NCI-H2029 treated with DMSO at 0.1 percent for 48 hours (cell line): Measurements from ENCODE around the gene RILPL1.
"Not testable (repeated sequence)": the region's sequence is repeated elsewhere in the genome, so short reads cannot be mapped to it uniquely, and the experiment has no call there.

Experiments used
- DNase-seq: peaks from one replicate; lab custom pipeline; 2025; lab: John Stamatoyannopoulos, UW

RILPL1 gene

GRCh38 chr12:123494124-123494851, 39.2 kb downstream of the RILPL1 start:
- DNase-seq: no peak

GRCh38 chr12:123492339-123493039, 41.0 kb downstream of the RILPL1 start:
- DNase-seq: not testable (repeated sequence)

GRCh38 chr12:123491481-123491880, 42.0 kb downstream of the RILPL1 start:
- DNase-seq: no peak

- DNase-seq: no peak
Observed at GRCh38 chr12:123491056-123491455, 42.5 kb downstream of the RILPL1 start.

GRCh38 chr12:123490089-123490488, 43.4 kb downstream of the RILPL1 start:
- DNase-seq: no peak

- no peak for DNase-seq
Observed at GRCh38 chr12:123489580-123489979, 43.9 kb downstream of the RILPL1 start.

DNA sequence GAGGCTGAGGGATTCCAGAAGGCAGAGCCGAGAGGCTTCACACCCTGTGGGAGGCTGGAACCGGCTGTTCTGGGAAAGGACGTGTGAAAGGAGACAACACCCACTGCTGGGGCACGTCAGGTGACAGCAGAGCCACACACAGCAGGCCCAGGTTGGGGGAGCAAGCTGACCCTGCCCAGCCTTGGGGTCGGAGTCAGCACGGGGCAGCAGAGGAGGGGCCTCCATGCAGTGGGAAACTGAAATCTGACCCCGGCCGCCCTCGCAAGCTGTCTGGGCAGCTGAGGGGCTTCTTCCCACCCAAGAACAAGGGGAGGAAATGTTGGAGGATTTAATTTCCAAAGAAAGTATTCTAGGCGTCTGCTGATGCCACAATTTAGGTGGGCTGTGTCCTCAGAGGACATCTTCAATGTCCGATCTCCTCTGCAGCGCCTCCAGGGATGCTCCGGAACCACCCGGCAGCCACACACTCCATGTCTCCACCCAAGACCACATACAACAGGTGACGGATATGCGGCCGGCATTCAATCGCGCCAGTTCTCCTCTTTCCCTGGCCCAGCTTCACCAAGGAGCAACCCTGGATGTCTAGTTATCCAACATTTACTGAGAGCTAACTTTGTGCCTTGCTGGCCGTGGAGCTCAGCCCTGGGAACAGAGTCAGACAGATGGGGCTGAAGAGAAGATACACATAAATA, 44.8 kb downstream of the RILPL1 start:
- no peak for DNase-seq

- DNase-seq: no peak
Observed at GRCh38 chr12:123487428-123487827, 46.1 kb downstream of the RILPL1 start.

- no peak for DNase-seq
Observed at GRCh38 chr12:123485756-123486155, 47.8 kb downstream of the RILPL1 start.

DNA sequence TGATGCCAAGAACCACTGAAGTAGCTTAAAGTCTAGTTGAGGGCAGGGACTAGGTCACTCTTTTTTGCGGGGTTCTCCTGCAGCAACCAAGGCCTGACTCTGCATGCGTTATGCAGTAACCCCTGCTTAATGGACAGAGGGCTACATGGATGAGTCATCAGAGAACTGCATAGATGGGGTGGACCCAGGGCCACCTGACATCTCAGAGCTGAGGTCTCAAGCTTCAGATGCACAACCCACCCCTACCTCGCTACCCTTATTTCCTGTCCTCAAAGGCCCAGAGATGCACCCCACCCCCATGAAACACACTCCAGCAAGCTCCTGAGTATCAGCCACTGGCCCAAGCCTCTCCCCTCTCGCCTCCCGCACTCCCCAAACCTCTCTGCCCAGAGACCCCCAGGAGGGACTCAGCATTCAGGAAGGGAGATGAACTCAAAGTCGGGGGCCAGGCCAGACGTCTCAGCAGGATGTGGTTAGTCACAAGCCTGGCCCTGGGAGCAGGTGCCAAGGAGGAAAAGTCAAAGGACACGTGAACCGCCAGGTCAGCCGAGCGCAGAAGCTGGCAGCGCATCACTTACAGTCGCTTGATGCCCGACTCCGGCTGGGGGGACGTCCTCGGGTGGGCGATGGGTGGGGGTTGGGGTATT, 49.8 kb downstream of the RILPL1 start:
- no peak for DNase-seq

DNA sequence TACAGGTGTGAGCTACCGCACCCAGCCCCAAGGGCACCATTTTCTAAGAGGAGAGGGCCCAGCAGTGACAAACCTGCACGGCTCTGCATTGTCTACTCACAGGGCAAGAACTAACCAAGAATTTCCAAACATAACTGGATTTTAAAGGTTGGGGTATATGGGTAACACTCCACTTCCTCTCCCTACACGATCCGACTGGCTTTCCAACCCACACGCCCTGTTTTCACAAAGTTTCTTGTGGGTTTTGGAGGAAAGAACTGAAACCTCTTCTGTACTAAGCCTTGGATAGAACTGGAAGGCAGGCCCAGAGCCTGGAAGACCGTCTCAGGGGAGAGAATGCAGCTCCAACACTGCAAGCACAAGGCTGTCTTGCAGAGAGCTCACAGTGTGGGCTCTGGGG, 50.6 kb downstream of the RILPL1 start:
- DNase-seq: no peak

GRCh38 chr12:123481251-123481650, 52.3 kb downstream of the RILPL1 start:
- not testable (repeated sequence) for DNase-seq

GRCh38 chr12:123479442-123480180, 53.9 kb downstream of the RILPL1 start:
- DNase-seq: no peak

DNA sequence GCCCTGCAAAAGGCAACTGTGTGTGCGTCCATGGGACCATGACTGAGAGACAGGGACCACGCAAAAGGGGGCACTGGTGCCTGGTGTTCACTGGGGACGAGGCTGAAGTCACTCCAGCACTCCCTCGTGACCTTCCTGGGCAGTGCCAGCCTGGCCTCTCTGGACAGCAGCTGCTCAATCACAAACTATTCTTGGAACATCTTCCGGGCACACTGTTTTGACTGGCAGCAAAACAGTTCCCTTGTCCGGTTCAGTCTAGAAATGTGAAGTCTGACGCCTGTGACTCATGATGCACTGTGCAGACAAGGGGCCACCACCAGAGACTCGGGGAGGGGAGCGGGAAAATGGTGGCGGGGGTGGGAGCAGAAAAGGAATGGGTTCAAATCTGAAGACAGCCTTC, 54.8 kb downstream of the RILPL1 start:
- DNase-seq: no peak

DNA sequence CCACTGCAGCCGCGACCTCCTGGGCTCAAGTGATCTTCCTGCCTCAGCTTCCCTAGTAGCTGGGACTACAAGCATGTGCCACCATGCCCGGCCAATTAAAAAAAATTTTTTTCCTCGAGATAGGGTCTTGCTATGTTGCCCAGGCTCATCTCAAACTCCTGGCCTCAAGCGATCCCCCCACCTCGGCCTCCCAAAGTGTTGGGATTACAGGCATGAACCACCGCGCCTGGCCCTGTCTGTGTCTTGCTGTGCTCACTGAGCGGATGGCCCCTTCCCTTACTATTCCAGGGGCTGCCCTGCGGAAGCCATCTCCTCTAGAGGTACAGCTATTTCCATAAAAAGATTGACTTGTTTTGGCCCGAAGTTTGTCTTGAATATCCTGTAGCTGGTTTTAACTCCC, 55.5 kb downstream of the RILPL1 start:
- DNase-seq: no peak

DNA sequence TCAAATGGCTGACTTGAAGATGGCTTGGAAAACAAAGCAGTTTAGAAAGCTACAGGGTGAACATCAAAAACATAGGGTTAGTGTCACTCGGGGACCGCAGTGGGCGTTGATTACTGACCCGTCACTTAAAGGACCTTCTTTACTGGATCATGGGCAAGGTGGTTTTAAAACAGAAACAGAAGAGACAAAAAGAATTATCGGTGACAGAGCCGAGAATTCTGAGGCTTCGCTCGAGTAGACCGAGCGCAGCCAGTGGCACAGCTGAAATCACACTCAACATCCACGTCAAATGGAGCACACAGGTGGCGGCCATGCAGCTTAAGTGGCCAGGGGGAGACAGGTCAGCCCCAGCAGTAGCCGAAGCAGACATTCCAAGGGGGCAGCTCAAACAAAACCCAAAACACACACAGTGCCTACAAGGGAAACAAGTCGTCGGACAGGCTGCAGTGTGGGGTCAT, 58.2 kb downstream of the RILPL1 start:
- DNase-seq: no peak

DNA sequence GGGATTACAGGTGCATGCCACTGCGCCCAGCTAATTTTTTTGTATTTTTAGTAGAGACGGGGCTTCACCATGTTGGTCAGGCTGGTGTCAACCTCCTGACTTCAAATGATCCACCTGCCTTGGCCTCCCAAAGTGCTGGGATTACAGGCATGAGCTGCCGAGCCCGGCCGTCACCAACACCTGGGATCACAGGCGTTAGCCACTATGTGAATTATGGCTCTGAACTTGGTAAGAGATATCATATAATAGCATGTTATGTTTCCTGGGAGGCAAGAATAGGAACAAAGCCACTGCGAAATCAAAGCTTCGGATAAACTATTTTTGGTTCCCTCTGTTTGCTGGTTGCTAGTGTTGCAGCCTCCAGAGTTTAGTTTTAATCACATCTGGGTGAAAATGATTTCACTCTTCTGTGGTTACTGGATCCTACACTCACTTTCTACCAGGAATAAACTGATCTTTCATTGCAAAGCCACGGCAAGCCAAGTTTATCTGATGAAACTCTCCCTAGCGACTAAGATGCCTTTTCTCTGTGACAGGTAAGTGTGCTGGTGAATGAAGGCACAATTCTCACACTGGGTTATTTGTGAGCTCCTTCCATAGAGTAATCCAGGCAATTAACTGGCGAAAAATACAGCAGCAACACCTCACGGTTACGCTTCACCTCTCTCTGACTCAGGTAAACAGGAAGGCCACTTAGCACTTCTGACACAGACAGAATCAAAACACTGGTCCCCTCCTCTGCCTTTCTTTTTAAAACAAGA, 58.9 kb downstream of the RILPL1 start:
- no peak for DNase-seq

GRCh38 chr12:123472438-123472849, 61.1 kb downstream of the RILPL1 start:
- no peak for DNase-seq

GRCh38 chr12:123471374-123472068, 62.0 kb downstream of the RILPL1 start:
- no peak for DNase-seq

GRCh38 chr12:123469978-123470377, 63.5 kb downstream of the RILPL1 start:
- DNase-seq: no peak
